NCI-H748 (cell line): Measurements from ENCODE around the gene KYAT1.

ENCODE experiments used
- DNase-seq: peaks from one replicate; lab custom pipeline; 2025; ENCODE audit not compliant: unreplicated experiment; lab: John Stamatoyannopoulos, UW

Gene KYAT1

DNA sequence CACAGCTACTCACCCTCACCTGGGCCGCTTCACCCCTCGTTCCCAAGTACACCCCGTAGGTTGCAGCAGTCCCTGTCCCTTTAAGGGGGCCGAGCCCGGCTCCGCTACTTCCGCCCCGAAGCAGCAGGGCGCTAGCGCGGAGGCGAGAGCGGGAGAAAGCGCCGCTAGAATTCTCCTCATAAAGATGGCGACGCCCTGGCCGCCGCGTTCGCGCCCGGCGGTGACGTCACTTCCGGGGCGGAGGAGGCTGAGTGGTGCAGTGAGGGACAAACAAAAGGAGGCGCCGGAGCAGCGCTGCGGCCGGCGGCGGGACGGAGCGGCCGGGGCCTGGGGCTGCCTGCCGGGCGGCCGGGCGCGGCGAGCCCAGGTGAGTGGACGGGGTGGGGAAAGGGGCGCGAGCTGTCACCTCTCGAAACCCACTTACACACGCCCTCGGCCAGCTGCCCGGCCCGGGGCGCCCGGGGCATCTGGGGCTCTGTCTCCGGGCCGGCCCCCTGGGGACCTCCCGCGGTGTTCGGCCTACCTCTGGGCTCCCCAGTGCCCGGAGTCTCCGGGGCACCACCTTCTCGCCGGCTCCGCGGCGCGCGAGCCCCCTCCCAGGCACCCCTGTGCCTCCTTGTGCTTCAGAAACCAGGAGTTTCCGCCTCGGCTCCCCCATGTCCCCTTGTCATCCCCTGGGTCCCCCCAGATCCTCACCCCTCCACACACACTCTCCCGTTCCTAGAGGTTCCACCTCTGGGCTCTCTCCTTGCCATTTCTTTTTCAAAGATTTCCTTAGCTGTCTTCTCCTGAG is at the start of gene KYAT1, which contains the start of gene LRRC8A:
TSS of gene KYAT1 (minus strand) at position 67 of the 793 bp plus-strand sequence. CDS start 36,545 bp downstream, outside the sequence.
TSS of gene LRRC8A (plus strand) at position 250 of the 793 bp plus-strand sequence. CDS start 25,032 bp downstream, outside the sequence.
- DNase-seq = peak; percentile 99

DNA sequence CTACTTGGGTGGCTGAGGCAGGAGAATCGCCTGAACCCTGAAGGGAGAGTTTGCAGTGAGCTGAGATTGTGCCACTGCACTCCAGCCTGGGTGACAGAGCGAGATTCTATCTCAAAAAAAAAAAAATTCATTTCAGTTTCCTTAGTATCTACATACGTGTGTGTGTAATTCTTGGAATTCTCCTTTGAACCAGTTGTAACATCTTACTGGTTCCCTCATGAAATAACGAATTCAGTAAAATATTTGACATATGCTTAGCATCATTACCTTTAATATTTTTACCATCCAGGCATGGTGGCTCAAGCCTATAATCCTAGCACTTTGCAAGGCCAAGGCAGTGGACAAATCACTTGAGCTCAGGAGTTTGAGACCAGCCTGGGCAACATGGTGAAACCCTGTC is 47.8 kb upstream of the KYAT1 start:
- no peak for DNase-seq

DNA sequence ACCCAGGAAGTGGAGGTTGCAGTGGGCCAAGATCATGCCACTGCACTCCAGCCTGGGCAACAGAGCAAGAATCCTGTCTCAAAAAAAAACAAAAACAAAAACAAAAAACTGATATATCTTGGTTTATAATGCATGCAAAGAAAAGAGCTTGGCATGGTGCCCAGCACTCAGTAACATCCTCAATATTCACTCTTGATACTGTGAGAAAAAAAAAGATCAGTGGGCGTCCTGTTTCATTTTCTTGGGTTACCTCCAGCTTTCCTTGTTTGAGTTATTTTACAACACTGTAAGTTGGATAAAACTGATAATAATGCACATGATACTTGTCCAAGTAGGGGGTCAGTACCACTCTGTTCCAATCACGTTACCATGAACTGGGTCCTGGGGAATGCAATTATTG is 46.9 kb upstream of the KYAT1 start:
- no peak for DNase-seq

DNA sequence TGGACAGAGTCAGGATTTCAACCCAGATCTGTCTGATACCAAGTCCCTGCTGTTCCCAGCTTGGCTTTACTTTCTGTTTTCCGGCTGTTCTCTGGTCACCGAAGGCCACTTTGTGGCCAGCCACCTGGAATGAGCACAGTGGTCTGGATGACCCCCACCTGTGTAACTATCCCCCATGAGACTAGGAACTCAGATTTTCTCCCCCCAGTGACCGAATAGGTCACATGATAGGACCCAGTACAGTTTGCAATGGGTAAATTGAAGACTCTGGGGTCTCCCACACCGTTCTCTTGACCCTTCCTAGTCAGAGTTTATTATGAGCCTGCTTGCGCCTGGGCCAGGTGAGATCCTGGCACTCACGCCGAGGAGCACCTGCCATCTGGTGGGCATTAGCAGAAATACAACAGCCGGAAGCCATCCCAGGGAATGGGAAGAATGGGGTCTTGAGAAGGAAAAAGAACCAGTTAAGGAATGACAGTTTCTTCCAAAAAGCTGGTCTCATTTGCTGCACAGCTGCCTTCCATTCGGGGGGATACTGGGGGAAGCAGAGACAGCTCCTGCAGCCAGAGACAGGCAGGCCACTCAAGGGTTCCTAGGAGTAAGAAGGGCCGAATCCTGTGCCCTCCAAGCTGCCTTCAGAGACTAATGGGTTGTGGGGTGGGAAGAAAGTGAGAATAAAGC is 46.1 kb upstream of the KYAT1 start:
- peak; percentile 62 for DNase-seq

DNA sequence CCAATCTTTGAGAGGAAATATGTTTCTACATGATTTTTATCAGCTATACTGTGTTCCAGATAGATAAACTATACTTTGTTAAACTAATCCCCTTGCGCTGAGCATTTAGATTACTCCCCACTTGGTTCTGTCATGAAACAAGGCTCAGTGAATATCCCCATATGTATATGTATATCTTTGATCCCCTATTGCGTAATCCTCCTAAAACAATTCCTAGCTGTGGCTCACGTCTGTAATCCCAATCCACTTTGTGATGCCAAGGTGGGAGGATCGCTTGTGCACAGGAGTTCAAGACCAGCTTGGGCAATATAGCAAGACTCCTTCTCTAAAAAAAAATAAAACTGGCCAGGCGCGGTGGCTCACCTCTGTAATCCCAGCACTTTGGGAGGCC is 41.7 kb upstream of the KYAT1 start:
- no peak for DNase-seq

DNA sequence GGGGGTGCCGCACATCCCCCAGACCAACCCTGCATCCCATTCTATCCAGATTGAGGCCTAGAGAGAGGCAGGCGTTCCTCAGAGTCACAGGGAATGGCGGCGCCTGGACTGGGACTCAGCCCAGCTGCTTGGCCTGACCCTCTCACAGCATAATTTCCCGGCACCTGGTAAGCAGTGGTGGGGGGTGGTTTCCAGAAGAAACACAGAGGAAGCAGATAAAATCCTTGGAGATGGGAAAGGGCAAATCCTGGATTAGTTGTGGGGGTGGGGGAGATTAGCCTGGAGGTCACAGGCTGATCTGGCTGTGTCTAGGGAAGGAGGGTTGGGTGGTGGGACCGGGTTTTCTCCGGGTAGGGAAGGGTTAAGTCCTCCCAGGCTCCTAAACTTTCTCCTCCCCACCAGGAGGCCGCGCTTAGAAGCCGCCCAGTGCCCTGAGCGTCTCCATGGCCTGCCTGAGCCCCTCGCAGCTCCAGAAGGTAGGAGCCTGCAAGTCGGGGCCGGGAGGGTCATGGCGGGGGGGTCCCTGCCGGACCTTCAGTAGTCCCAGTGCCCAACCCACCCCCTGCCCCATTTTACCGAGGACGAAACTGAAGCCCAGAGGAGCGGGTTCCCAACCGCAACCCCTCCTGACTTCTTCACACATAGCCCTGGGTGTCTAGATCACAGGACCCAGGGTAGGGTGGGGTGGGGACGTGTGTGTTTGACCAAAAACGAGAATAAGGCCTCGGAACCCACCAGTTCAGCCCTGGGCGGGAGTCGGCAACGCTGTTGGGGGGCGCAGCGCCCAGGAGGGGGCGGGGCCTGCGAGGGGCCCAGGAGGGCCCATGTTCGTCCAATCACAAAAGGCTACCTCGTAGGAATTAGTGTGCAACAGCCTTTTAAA is 40.4 kb upstream of the KYAT1 start:
- no peak for DNase-seq

DNA sequence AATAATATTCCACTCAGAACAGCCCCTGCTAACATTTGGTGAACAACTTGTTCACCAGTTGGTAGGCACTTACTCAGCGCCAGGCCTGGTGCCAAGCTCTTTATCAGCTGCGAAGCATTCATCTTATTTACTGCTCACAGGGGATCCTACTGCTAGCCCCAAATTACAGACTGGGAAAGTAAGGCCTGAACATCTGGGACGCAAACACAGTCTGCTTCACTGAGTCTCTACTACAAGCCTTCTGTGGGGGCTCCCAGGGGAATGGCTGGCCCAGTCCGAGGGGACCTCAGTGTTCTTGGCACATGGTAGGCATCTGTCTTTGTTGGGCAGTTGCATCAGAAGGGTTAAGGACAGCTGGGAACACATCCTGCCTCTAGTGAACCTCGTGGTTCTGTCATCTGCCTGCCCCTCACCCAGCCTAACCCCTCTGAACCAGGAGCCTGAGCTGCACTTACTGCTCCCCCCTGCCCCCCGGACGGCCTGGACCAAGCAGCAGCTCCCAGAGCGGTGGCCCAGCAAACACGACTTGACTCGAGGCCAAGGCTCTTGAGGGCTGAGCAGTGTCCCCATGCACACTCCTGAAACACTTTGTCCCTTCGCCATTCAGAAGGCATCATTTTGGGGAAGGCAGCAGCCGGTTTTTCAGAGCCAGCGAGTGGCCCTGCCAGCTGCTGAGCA is 38.8 kb upstream of the KYAT1 start, which contains the start of gene PHYHD1:
TSS of gene PHYHD1 (plus strand) at position 602 of the 678 bp plus-strand sequence. CDS start 1,342 bp downstream, outside the sequence.
- no peak for DNase-seq

DNA sequence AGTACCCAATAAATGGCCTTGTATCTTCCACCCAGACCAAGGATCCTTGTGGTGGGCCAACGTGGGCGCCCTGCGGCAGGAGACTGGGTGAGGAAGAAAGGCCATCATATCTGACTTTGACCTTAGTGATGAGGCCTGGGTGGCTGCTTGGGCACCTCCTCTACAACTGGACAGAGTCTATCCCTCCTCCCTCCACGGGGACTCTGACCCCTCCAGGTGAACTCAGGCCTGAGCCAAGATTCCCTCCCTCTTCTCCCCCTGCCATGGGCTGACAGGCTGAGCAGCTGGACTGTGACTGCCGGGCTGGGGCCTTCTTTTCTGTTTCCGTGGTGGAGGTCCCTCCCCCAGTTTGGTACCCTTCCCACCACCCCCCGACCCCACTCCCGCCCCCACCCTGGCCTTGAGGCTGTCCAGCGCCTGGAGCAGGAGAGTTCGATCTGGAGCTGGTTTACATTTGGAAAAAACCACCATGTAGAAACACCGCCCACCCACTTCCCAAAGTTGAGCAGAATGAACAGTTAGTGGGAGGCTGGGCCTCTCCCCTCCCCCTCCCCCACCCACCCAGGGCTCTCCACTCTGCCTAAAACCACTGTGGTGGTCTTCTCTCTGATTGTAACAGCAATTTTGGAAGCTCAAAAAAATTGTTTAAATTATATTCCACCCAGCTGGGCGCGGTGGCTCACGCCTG is 37.8 kb upstream of the KYAT1 start:
- DNase-seq = no peak

DNA sequence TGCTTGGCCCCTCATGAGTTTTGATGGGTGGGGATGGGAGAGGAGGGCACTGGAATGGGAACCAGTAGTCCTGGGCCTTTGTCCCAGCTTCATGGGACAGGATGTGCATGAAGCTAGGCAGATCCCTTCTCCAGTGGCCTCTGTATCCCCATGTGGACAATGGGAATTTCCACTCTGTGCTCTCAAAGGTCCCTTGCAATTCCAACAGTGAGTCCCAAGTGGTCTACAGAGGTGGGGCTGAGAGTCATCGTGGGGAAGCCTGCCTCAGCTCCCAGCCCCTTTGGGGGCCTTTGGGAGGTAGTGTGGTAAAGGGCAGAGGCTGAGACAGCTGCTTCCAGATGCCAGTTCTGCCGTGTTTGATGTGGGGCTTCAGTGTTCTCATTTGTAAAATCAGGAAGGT is 37.2 kb upstream of the KYAT1 start:
- DNase-seq = no peak

DNA sequence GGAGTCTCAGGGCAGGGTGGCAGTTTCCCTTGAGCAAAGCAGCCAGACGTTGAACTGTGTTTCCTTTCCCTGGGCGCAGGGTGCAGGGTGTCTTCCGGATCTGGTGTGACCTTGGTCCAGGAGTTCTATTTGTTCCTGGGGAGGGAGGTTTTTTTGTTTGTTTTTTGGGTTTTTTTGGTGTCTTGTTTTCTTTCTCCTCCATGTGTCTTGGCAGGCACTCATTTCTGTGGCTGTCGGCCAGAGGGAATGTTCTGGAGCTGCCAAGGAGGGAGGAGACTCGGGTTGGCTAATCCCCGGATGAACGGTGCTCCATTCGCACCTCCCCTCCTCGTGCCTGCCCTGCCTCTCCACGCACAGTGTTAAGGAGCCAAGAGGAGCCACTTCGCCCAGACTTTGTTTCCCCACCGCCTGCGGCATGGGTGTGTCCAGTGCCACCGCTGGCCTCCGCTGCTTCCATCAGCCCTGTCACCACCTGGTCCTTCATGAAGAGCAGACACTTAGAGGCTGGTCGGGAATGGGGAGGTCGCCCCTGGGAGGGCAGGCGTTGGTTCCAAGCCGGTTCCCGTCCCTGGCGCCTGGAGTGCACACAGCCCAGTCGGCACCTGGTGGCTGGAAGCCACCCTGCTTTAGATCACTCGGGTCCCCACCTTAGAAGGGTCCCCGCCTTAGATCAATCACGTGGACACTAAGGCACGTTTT is 35.5 kb upstream of the KYAT1 start:
- DNase-seq = no peak

DNA sequence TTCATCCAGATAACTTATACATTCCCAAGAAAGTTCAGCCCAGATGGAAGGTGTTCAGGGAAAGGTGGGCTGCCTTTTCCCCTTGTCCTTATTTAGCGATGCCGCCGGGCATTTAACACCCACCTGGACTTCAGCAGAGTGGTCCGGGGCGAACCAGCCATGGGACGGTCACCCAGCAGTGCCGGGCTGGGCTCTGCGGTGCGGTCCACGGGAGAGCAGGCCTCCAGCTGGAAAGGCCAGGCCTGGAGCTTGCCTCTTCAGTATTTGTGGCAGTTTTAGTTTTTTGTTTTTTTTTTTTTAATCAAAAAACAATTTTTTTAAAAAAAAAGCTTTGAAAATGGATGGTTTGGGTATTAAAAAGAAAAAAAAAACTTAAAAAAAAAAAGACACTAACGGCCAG is 35.0 kb upstream of the KYAT1 start:
- DNase-seq = no peak

DNA sequence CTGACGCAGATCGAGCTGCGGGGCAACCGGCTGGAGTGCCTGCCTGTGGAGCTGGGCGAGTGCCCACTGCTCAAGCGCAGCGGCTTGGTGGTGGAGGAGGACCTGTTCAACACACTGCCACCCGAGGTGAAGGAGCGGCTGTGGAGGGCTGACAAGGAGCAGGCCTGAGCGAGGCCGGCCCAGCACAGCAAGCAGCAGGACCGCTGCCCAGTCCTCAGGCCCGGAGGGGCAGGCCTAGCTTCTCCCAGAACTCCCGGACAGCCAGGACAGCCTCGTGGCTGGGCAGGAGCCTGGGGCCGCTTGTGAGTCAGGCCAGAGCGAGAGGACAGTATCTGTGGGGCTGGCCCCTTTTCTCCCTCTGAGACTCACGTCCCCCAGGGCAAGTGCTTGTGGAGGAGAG is 34.5 kb upstream of the KYAT1 start:
- DNase-seq = no peak

DNA sequence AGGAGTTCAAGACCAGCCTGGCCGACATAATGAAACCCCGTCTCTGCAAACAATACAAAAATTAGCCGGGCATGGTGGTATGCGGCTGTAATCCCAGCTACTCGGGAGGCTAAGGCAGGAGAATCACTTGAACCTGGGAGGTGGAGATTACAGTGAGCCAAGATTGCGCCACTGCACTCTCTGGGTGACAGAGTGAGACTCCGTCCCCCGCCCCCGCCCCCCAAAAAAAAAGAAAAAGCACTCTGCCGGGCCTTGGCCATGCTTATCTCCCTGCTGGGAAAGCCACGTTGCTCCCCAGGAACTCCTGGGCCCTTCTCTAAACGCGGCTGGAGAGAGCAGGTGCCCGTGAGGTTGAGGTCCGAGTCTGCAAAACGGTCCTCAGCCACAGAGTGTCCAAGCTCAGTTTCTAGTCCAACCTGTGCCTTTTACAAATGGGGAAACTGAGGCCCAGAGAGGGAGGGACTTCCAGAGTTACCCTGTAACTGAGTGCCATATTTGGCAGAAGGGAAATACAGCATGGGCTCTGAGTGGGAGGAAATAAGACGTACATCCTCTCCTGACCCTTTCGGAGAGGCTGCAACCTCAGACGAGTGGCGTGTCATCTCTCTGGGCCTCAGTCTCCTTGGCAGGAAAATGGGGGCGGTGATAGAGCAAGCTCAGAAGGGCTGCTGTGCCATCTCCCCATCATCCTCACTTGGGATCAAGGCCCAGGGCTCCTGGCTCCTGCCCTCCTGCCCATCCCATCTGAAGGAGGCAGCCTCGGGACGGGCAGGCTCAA is 32.4 kb upstream of the KYAT1 start:
- no peak for DNase-seq

DNA sequence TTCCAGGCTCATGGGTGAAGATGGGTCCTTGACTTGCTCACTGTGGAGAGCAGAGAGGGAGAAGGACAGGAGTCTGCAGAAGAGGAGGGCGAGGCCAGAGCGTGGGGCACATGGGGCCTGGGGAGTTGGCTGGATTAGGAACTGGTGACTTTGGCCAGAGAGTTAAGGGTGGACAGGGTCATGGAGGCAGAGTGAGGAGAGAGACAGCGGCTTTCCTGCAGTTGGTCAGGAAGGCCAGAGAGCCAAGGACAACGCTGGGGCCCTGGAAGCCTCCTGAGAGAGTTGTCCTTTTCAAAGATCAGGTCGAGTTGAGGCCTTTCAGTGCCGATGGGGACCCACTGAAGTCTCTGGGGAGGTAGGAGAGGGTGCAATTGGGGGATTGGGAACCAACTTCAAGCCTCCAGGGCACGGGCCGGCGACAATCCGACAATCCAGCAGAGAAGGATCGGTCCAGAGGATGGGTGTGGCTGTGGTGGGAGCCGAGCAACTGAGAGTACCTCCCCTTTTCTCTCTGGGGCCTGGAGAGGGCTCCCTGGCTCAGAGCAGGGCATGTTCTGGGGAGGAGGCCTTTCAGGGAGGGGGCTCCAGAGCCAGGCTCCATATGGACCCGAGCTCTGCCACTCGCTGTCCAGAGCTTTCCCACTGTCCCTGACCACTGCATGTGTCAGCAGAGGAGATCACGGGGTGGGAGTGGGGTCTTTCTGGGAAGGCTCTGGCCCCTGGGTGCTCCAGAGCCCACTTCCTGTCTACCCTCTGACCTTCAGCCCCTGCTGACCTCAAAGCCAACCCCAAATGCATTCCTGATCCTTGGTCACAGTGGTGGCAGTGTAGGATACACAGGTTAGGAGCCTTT is 31.5 kb upstream of the KYAT1 start:
- DNase-seq = no peak

DNA sequence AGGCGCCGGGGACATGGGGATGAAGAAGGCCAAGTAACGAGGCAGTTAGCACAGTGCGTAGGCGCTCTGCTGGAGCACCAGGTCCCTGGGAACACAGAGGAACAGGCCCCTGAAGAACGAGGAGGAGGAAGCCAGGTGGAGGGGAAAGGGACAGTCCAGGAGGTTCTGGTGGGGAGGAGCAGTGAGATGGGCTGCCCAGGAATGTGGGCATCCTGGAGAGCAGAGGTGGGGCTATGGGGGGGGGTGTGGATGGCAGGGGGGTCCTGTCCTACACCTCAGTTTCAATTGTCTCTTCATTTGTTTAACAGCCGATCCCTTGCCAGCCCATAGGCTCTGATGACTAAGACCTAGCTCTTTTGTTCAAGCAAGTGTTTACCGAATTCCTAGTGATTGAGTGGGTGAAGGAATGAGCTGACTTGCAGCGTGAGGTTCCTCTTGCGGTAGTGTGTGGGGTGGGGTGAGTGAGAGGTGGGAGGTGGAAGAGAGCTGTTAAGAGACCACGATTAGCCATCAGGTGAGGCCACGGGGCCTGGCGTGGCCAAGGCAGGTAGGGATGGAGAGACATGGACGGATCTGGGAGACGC is 30.6 kb upstream of the KYAT1 start:
- DNase-seq = no peak

DNA sequence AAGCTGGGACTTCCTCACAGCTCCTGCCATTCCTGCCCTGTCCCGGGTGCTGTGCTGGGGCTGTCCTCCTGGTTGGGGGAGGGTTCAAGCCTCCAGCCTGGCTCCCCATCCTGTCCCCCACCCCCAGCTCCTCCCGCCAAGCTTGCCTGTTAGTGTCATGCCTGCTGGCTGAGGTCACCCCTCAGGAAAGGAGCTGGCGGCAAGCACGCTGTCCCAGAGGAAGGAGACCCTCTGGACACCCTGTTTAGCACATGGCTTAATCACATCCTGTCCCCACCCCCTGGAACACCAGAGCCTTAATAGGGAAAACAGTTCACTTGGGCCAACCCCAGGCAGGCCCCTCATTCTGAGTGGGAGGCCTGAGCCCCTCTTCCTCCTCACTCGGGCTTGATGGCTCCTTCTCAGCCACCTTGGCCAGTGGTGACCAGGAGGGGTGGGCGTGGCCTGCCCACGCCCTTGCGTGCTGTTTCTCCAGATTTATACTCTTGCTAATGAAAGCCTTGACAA is 29.8 kb upstream of the KYAT1 start:
- no peak for DNase-seq

DNA sequence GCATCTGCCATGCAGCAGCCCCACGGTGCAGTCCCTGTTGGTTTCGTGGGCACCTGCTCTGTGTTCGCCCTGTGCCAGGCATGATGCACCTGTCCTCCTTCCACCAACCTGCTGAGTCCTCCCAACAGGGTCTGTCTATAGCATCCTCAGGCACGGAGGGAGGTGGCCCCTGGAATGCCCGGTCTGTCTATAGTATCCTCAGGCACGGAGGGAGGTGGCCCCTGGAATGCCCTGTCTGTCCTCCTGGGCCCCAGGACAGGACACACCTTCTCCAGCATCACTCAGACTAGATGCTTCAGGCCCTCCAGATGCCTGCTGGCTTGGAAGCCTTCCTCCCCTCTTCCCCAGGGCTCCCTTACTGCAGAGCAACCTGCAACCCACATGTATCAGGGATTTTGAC is 29.2 kb upstream of the KYAT1 start:
- DNase-seq = no peak
